Psoas muscle (tissue), 8 donors: Measurements from ENCODE around the gene MISFA. TPM values are rescaled to one million over a fixed set of nuclear protein-coding genes. Genes with fewer than 3 reads are reported as not detected.

ENCODE experiments used
- ATAC-seq, 4 donors: fragments of 200-7000 bp; cut with Tn5 transposase; one replicate each; pipeline ENCODE4 v1.9.1; 2020; ENCODE audit warnings: moderate library complexity in 3 of 4, mild to moderate bottlenecking in 2 of 4
- DNase-seq, 2 donors: peaks; one replicate each; pipeline ENCODE4 v3.0.0-alpha.2; 2020
- H3K27ac ChIP-seq: fragments of 200-600 bp; one replicate; pipeline ENCODE4 v1.8.0; 2022
- H3K27me3 ChIP-seq, 3 donors: fragments of 200-600 bp in 1 of 3; one replicate each; pipeline versions ENCODE4 v1.6.1 to v1.8.0; 2013 to 2022; ENCODE audit warnings: low read length in 2 of 3, mild to moderate bottlenecking in 2 of 3, moderate library complexity in 1 of 3; ENCODE audit not compliant: insufficient read depth in 3 of 3
- H3K36me3 ChIP-seq, 2 donors: fragments of 200-600 bp in 1 of 2; one replicate each; pipeline versions ENCODE4 v1.6.1 to v1.8.0; 2013 to 2022; ENCODE audit warnings: low read depth in 1 of 2, mild to moderate bottlenecking in 1 of 2, moderate library complexity in 1 of 2; ENCODE audit not compliant: insufficient read depth in 1 of 2
- H3K4me1 ChIP-seq: fragments of 200-600 bp; one replicate; pipeline ENCODE4 v1.8.0; 2022
- H3K4me3 ChIP-seq: fragments of 200-600 bp; one replicate; pipeline ENCODE4 v1.8.0; 2022; ENCODE audit warnings: mild to moderate bottlenecking
- H3K9me3 ChIP-seq: fragments of 200-600 bp; one replicate; pipeline ENCODE4 v1.8.0; 2022
- CTCF ChIP-seq: fragments of 200-600 bp; IDR thresholded peaks from one replicate; pipeline ENCODE4 v1.8.0; 2022; ENCODE audit warnings: antibody characterized with exemption
- WGBS, 3 donors: extraction: QIAGEN DNeasy Blood & Tissue Kit; methylation state at CpG; one replicate each; pipeline versions ENCODE4 v1.1.6 to v1.1.7; 2013; 5-methylcytosine and 5-hydroxymethylcytosine counted together
- intact Hi-C, 2 donors: fragments of 100-400 bp; cut with DNase I; formaldehyde crosslinking; loops; one replicate each; pipeline versions ENCODE4 v1.11.0 to v1.14.2; 2022
- polyA plus RNA-seq, 3 donors: library from polyadenylated mRNA; stranded (reverse); fragments of 200-250 nt; gene quantifications; one replicate each; pipeline ENCODE4 v1.2.3, GENCODE V29; 2013
- total RNA-seq, 4 donors: library from RNA; stranded (reverse); fragmentation: NEBNext Ultra II Directional in 2 of 4; extraction: Animal tissue kit (Norgen Biotek cat#: 25700) in 2 of 4; gene quantifications; one replicate each; pipeline versions ENCODE4 v1.2.1 to v1.2.4, GENCODE V29; 2021 to 2023
- donor health status: healthy with polysubstance abuse.
- donor health status: DM: no; HTN: no; CAD: no; lungs with moderate emphysema.
- donor health status: Bipolar disorder and iron deficiency.
- donor health status: healthy.
- donor health status: DM: yes; HTN: yes; CAD: no.
- donor health status: DM: no; HTN: no; CAD: no.
- donor health status: DM: no; HTN: no; CAD: no.
- donor health status: DM: yes; HTN: yes; CAD: no.

The MISFA gene
- total and polyA plus RNA-seq, 7 donors, result 1.4 to 7.2 (median 5.8) TPM

DNA sequence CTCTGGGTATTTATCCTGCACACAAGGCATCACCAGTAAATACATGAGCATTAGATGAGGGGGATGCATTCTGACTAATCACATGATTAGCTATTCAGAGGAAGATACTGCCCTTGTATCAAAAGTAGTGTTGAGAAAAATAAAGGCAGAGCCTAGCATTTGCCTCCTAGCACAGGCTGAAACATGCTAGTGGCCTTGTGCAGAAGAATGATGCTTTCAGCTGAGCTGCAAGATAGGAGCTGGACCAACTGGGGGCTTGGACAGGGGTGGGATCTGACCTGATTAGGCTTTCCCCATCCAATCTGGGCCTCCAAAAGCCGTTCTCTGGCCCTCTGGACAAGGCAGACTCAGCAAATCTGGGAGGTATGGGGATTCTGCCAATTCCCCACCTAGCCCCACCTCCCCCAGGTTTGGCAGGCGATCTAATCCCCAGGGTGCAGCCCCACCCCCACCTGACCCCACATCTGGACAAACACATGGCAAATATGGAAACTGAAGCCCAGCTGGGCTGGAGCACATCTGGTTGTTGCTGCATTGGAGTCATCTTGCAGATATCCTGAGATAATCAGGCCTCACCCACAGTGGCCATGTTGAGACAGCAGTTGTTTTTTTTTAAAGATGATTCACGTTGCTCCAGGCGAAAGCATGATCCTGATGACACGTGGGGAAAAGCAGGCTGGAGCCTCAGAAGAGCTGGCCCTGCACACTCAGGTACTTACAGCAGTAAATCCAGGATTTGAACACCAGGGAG is 4.4 kb upstream of the MISFA start:
- ATAC-seq, result peak in 1 of 4 donors; percentile 17
- intact Hi-C loops, result no loop called here
- 58 to 68% (median 62%) methylated on average over 5 of the region's 5 CpGs for WGBS, 3 donors

DNA sequence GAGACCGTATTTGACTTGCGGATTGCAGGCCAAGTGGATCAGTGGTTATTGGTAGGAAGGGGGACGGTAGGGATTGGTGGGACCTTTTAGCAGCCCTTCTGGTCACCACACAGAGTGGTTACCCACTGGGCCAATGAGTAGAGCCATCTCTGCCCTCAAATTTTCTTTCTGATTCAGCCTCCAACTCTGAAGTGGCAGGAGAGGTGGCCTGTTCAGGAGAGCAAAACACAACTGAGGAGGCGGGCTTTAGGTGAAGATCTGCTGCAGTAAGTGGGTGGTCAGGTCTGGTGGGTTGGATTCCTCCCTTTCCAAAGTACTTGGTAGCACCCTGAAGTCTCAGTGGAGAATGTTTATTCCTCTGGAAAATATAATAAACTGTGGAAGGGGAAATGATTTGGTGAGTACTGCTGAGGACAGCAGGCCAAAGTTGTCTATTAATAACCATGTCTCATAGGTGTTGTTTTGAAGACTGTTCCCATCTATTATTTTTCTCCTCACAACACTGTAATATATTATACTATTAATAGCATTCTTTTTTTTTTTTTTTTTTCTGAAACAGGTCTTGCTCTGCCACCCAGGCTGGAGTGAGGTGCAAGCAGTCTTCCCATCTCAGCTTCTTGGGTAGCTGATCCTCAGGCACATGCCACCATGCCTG is 1.5 kb downstream of the MISFA start:
- ATAC-seq (peak; percentile 71 to 96 (median 88)), DNase-seq (no peak)
- H3K27ac ChIP-seq, result peak overlapping the region; percentile 66
- H3K4me3 ChIP-seq, result no peak overlapping the region
- 94 to 96% (median 95%) methylated on average over 4 of the region's 4 CpGs for WGBS, 3 donors
- H3K4me1 ChIP-seq, result peaks cover 12% of the 10 kb centered on the region
- no peaks in the 10 kb centered on the region for H3K9me3 ChIP-seq
- intact Hi-C loops, result no loop called here
- no peak for TF ChIP-seq CTCF
- no peaks in the 10 kb centered on the region for H3K27me3 ChIP-seq
- peaks cover 0 to 22% of the 10 kb centered on the region in 2 donors for H3K36me3 ChIP-seq

More for the DNA sequence above, 4.4 kb upstream of the MISFA start:
- no peak for DNase-seq
- Histone ChIP-seq H3K27me3 (no peaks in the 10 kb centered on the region), H3K4me1 (peaks cover 17% of the 10 kb centered on the region), H3K27ac (no peak overlapping the region), H3K4me3 (no peak overlapping the region), H3K9me3 (no peaks in the 10 kb centered on the region), H3K36me3 (peaks cover 0 to 12% of the 10 kb centered on the region in 2 donors)
- no peak for TF ChIP-seq CTCF

DNA sequence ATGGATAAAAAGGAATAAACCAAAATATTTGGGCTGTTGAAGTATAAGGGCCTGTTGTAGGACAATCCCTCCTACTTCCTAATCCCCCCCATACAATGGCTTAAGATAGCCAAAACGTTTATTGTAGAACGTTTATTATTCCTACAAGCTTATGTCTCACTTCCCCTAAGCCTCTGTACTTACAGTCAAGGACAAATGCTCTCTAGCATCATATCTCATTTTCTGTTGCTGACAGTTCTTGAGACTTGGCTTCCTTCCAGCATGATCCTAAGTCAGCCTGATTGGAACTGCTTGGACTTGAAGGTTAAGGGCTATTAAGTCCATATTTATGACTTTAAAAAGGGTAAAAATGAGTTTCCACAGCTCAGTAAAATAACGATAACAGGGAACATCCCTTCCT is 8.8 kb downstream of the MISFA start:
- Histone ChIP-seq H3K36me3 (peaks cover 11 to 82% of the 10 kb centered on the region in 2 donors), H3K27me3 (no peaks in the 10 kb centered on the region), H3K4me3 (no peak overlapping the region), H3K9me3 (no peaks in the 10 kb centered on the region), H3K4me1 (no peaks in the 10 kb centered on the region), H3K27ac (no peak overlapping the region)
- intact Hi-C loops, result no loop called here
- no peak for DNase-seq
- no peak for TF ChIP-seq CTCF
- ATAC-seq, result no peak
- WGBS, 3 donors, result 57 to 65% (median 62%) methylated on average over 3 of the region's 3 CpGs

DNA sequence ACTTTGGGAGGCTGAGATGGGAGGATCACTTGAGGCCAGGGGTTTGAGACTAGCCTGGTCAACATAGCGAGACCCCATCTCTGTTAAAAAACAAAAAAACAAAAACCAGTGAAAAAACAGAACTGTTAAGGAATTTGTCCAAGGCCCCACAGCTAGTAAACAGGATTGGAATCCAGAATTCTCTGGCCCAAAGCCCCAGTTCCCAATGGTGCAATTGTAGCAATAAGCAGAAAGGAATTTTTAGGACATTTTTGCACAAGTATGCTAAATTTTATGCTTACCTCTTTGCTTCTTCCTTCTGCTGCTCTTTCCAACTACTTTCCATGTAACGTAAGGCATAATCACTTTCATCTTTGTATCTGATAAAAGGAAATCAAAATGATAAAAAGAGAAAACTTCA is 11.6 kb downstream of the MISFA start:
- no peaks in the 10 kb centered on the region for H3K9me3 ChIP-seq
- intact Hi-C loops, result no loop called here
- no peaks in the 10 kb centered on the region for H3K27me3 ChIP-seq
- WGBS, 3 donors, result 91 to 98% (median 93%) methylated on average over 2 of the region's 2 CpGs
- H3K27ac ChIP-seq, result no peak overlapping the region
- ATAC-seq (no peak), DNase-seq (no peak)
- no peaks in the 10 kb centered on the region for H3K4me1 ChIP-seq
- TF ChIP-seq CTCF, result no peak
- no peak overlapping the region for H3K4me3 ChIP-seq
- peaks cover 13 to 92% of the 10 kb centered on the region in 2 donors for H3K36me3 ChIP-seq
